ENCODE measurements around the gene UGT8.

GRCh38 chr4:114613560-114613959, 15.0 kb downstream of the UGT8 start:
- TF ChIP-seq SNAI2 (CRISPR knock-in tag; IDR thresholded peaks at IDR 0.05) (no peak), PATZ1 (CRISPR knock-in tag; IDR thresholded peaks at IDR 0.05; ENCODE audit: borderline replicate concordance) (no peak), ZNF8 (CRISPR knock-in tag; IDR thresholded peaks at IDR 0.05) (no peak), BACH2 (CRISPR knock-in tag; IDR thresholded peaks at IDR 0.05; ENCODE audit: borderline replicate concordance) (no peak), TOX (CRISPR knock-in tag; IDR thresholded peaks at IDR 0.05; ENCODE audit: borderline replicate concordance) (no peak), PPARA (CRISPR knock-in tag; IDR thresholded peaks at IDR 0.05; ENCODE audit: borderline replicate concordance) (no peak), ESRRG (CRISPR knock-in tag; IDR thresholded peaks at IDR 0.05) (no peak), ZFP3 (CRISPR knock-in tag; IDR thresholded peaks at IDR 0.05) (no peak), ZNF70 (CRISPR knock-in tag; IDR thresholded peaks at IDR 0.05) (no peak), RARB (CRISPR knock-in tag; IDR thresholded peaks at IDR 0.05) (no peak), TSHZ2 (CRISPR knock-in tag; IDR thresholded peaks at IDR 0.05) (no peak)

Measured in SK-N-SH treated with all-trans-retinoic acid at 6 μM for 48 hours (cell line).